Ishikawa (cell line): ENCODE results near the gene THAP8.

Experiments used
- CEBPB ChIP-seq: IDR thresholded peaks from 2 replicates; pipeline ENCODE4 v1.6.1; 2012
- EP300 ChIP-seq: IDR thresholded peaks from 2 replicates; pipeline ENCODE4 v1.6.1; 2012; ENCODE audit warnings: borderline replicate concordance
- RAD21 ChIP-seq: IDR thresholded peaks from 2 replicates; pipeline ENCODE4 v1.6.1; 2012; ENCODE audit warnings: low read depth
- TCF12 ChIP-seq: IDR thresholded peaks from 2 replicates; pipeline ENCODE4 v1.6.1; 2012; ENCODE audit warnings: low read depth

DNA sequence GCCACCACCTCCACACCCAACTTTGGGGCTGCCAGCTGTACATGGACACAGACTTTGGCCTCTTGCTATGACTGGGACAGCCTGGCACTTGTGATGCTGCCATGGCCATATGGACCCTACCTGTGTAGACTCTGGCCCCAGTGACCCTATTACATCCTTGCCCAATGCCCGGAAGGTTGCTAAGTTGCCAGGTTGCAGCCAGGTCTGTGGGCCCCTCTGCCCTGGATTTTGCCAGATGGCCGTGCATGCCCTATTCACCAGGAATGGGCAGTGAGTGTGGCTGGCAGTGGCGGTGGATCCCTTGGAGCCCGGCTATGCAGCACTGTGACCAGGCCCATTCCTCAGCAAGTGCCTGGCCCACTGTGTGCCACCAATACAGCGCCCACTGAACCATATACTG, 68.0 kb downstream of the THAP8 start:
- no peak for TF ChIP-seq TCF12
- no peak for TF ChIP-seq RAD21
- TF ChIP-seq CEBPB, result no peak
- no peak for TF ChIP-seq EP300
